ENCODE measurements around the gene PGM5.

Gene PGM5

GRCh38 chr9:68532131-68532530, 175.7 kb downstream of the PGM5 start:
- no peak for TF ChIP-seq CTCF (IDR thresholded peaks at IDR 0.05; ENCODE audit: low read depth, low read length)
- no peak for DNase-seq (ENCODE audit: extremely low read depth, low read depth)

GRCh38 chr9:68533678-68534077, 177.3 kb downstream of the PGM5 start:
- no peak for DNase-seq (ENCODE audit: extremely low read depth, low read depth)
- TF ChIP-seq CTCF (IDR thresholded peaks at IDR 0.05; ENCODE audit: low read depth, low read length), result no peak

GRCh38 chr9:68536876-68537615, 180.6 kb downstream of the PGM5 start:
- no peak for TF ChIP-seq CTCF (IDR thresholded peaks at IDR 0.05; ENCODE audit: low read depth, low read length)
- no peak for DNase-seq (ENCODE audit: extremely low read depth, low read depth)

GRCh38 chr9:68537616-68537880, 181.1 kb downstream of the PGM5 start:
- no peak for DNase-seq (ENCODE audit: extremely low read depth, low read depth)
- TF ChIP-seq CTCF (IDR thresholded peaks at IDR 0.05; ENCODE audit: low read depth, low read length), result no peak

GRCh38 chr9:68538200-68538599, 181.8 kb downstream of the PGM5 start:
- no peak for DNase-seq (ENCODE audit: extremely low read depth, low read depth)

GRCh38 chr9:68540712-68541535, 184.5 kb downstream of the PGM5 start, which contains the start of gene TMEM252:
TSS of gene TMEM252 (minus strand) at chr9:68540883. CDS start at chr9:68540814, 69 bp downstream.
- no peak for DNase-seq (ENCODE audit: extremely low read depth, low read depth)
- TF ChIP-seq CTCF (IDR thresholded peaks at IDR 0.05; ENCODE audit: low read depth, low read length), result no peak

More at GRCh38 chr9:68538200-68538599, 181.8 kb downstream of the PGM5 start:
- TF ChIP-seq CTCF (IDR thresholded peaks at IDR 0.05; ENCODE audit: low read depth, low read length), result no peak

- no peak for DNase-seq (ENCODE audit: extremely low read depth, low read depth)
- no peak for TF ChIP-seq CTCF (IDR thresholded peaks at IDR 0.05; ENCODE audit: low read depth, low read length)
These were observed 185.2 kb downstream of the PGM5 start for GRCh38 chr9:68541568-68541967.

Measured in AG09319 (cell line).